Pons (tissue), 1 donor: ENCODE measurements around the gene GMEB2.

Experiments used
- DNase-seq: peaks from one replicate; pipeline ENCODE4 v3.0.0-alpha.2; 2016; ENCODE audit warnings: low spot score

GMEB2 gene

GRCh38 chr20:63589261-63590217, 37.4 kb downstream of the GMEB2 start:
- no peak for DNase-seq

- DNase-seq = no peak
Measured at GRCh38 chr20:63588641-63589041, 38.3 kb downstream of the GMEB2 start.

DNA sequence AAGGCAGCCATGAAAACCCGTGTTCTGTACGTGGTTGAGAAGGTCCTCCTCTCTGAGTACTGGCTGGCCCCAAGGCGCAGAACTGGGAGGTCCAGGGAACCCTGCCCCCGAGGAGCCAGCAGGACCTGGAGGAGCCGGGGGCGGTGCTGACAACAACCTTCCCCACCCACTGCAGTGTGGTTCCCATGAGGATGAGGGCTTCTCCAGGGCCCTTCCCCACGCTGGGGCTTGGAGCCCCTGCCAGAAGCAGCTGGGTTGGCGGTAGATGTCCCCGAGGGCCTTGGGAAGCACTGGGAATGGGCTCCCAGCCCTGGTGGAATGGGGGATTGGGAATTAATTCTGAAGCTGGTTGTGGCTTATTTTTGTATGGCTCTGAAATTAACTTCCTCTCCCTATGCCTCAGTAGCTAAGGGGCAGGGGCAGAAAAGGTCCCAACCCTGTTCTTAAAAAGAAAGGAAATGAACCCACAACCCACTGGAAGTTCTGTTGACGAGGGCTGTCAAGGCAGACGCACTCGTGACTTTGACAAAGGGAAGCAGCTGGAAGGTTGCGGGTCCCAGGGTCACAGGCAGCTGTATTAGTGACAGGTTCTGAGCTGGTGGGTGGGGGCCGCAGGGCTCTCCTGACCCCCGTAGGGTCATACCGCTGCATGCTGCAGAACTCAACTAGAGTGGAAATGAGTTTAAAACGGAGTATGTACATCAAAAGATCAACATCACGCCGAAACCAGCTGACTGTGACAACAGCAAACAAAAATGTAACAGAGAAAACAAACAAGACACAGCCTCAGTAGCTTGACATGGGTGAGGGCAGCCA, 38.9 kb downstream of the GMEB2 start:
- no peak for DNase-seq

DNA sequence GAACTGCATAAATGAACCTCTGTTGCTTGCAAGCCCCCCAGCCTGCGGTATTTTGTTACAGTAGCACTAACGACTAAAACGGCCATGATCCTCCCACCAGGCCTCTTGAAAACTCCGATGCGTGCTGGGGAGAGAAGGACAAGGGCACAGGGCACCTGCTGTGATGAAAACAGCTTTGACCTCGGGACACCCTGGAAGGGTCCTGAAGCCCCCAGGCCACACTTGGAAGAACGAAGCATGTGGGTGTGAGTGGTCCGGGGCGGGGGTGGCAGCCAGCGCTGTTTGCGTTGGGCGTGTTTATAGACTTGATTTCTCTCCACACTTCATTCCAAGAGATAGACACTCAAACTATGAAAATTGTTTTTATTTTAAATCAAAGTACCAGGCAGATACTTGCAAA, 39.6 kb downstream of the GMEB2 start:
- DNase-seq = no peak

- no peak for DNase-seq
Measured at GRCh38 chr20:63586797-63587196, 40.1 kb downstream of the GMEB2 start.

DNA sequence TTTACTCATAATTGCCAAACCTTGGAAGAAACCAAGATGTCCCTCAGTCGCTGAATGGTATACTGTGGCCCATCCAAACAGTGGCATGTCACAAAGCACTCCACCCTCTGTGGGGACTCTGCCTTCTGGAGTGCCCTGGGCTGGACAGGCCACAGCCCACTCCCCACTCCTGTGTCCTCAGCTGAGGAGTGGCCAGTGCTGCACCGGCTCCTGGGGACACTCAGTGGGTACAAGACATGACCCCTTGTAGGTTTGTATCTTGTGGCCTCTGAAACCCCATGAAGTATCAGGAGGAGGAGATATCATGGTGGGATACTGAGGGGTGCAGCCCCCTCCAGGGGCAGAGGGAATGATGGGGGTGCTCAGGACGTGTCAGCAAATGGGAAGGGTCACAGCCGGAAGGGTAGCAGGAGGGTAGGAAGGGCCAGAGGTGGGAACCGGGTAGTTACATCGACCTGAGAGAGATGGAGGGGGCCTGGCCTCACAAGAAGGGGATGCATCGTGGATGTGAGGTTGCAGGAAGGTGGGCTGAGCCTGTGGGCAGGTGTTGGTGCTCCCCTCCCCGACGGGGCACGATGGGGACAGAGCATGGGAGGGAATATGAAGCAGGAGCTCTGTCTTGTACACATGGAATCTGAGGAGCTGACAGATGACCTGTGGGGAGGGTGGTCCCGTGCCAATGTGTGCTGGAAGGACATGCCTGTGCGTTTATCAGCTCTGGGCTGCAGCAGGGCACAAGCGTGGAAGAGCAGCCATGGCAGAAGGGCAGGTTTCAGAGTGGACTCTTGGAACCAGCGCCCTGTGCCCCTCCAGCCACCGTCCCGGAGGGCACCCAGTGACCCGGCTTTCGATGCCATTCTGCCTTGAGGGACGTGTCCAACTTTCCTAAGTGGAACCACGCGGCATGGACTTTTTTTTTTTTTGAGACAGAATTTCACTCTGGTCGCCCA, 41.0 kb downstream of the GMEB2 start:
- no peak for DNase-seq

- DNase-seq = no peak
Measured at GRCh38 chr20:63582382-63583063, 44.4 kb downstream of the GMEB2 start.

DNA sequence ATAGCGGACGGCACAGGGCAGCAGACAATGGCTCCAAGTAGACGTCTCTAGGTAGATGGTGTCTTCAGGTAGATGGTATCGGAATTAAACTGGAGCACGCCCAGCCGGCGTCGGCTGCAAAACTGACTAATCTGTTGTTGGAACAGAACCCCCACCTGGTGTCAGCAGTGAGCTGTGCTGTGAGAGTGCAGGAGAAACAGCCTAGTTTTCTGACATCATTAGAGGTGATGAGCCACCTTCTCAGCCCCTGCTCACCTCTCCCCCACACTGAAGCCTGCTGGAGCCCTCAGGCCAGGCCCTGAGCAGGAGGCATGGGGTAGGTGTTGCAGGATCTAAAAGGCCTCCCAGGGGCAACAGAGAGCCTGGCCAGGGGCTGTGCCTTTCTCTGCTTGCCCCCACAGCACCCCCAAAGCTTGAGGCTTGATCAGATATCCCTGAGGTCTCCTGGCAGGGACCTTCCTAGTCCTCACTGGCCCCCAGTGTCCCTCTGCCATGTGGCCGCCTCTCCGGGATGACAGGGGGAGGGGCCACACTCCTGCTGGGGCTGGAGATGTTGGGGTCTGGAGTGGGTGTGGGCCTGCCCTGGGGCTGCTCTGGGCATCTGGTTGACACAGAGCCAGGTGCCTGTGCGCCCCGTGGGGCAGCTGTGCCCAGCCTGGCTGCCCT, 46.0 kb downstream of the GMEB2 start:
- DNase-seq = no peak

GRCh38 chr20:63579017-63579694, 47.7 kb downstream of the GMEB2 start:
- DNase-seq = no peak

DNA sequence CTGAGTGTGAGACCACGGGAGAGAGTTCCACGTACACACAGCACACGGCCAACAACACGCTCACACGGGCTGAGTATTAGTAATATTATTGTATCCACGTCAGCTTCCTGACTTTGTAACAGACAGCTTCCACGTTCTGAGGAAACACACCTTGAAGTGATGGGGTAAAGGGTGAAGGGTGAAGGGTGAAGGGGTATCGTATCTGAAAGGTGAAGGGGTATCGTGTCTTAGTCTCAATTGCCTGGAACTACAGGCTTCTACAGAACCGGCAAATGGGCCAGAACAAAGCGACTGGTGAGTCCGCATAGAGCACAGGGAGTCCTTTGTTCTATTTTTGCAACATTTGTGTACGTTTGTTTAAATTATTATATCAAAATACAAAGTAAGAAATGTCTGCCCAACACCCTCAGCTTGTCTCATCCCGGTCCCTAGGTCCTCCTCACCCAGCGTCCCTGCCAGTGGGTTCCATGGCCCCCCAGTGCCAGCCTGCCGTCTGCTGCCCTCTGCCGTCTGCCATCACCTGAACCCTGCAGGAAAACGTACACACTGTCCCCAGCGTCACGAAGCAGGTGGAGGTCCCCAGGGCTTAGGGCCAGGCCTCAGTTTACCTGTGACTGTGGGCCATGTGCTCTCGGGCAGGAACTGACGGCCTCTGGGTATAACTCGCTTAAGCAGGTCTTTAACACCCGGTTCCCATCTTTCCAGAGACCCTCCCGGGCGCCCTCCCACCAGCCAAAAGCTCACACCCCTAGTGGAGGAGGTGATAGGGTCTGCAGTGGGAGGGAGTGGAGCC, 48.5 kb downstream of the GMEB2 start:
- DNase-seq = no peak

DNA sequence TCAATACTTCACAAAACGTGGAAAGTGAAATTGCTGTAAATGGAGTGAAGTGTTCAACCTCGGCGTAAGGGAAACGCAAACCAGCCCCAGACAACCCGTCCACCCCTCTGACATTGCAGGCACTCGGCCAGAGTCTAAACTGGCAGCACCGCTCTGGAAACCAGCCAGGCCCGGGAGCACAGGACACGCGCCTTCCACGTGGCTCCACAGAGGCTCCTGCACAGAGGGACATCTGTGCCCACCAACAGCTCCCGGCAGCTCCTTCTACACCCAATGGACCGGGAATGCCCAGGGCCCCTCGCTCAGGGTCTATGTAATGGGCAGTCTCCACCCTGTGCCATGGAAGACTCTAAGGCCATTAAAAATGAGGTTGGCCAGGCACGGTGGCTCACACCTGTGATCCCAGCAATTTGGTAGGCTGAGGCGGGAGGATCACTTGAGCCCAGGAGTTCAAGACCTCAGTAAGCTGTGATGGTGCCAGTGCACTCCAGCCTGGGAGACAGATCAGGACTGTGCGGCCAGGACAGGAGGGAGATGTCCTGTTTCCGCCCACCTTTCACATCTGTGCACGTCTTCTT, 49.5 kb downstream of the GMEB2 start:
- DNase-seq = no peak

GRCh38 chr20:63576311-63576710, 50.6 kb downstream of the GMEB2 start:
- DNase-seq = no peak

GRCh38 chr20:63574829-63575743, 51.8 kb downstream of the GMEB2 start:
- DNase-seq = no peak

DNA sequence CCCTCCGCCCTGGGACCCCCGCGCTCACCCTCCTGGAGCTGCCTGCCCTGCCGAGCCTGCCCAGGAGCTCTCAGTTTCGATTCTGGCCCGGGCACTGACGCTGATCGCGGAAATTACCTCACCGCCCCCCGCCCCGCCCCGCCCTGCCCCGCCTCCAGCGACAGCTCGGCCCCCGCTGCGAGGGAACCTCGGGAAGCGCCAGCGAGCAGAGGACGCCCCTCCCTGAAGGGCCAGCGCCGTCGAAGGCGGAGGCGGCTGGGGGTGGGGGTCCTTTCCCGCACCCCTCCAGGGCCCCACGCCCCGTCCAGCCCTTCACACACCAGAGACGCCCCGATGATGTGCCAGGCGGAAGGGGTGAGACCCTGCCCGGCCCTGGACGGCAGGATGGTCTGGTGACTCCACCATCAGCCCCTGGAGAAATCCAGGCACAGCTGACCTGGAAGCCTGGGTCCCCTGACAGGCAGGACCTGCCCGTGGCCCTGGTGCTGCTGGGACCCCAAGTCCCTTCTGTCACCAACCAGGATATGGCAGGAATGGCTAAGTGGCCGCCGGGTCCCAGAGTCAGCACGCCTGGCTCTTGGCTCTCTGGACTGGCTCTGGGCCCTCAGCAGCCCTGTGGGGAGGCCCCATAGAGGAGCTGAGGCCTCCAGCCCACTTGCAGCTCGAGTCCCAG, 52.6 kb downstream of the GMEB2 start, which contains the start of gene HELZ2:
TSS of gene HELZ2 (minus strand) at position 84 of the 673 bp plus-strand sequence. CDS start 1,854 bp downstream, outside the sequence.
- no peak for DNase-seq

DNA sequence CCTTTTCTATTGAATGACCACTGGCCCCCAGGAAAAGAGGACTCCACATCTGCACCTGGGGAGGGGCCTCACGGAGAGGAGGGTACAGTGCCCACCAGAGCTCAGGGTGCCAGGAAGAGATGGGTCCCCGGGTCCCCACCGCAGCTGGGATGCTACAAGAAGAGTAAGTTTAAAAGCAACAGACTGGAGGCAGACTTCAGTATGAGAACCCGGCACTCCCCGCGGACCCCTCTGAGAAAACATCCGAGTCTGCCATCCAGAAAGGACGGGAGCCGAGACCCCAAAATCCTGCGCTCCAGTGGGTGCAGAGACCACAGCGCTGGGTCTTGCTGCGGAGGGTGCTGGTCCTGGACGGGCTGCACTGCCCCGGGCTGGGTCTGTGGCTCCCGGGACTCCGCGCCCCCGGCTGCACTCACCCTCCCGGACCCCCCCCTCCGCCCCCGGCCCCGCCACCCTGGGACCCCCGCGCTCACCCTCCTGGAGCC, 53.2 kb downstream of the GMEB2 start:
- no peak for DNase-seq

GRCh38 chr20:63572788-63573646, 53.9 kb downstream of the GMEB2 start:
- DNase-seq = no peak
